C4-2B (cell line): Measurements from ENCODE around the gene PLEKHM3.

Source experiments
- ZFX ChIP-seq: fragments of 450-650 bp; IDR thresholded peaks from 2 replicates; pipeline ENCODE4 v1.6.1; 2017
- TF ChIP-seq, protein P1 (sequence below): fragments of 450-650 bp; conservative IDR thresholded peaks from 2 replicates; pipeline ENCODE4 v1.5.1; 2017; ENCODE audit warnings: mild to moderate bottlenecking

DNA sequence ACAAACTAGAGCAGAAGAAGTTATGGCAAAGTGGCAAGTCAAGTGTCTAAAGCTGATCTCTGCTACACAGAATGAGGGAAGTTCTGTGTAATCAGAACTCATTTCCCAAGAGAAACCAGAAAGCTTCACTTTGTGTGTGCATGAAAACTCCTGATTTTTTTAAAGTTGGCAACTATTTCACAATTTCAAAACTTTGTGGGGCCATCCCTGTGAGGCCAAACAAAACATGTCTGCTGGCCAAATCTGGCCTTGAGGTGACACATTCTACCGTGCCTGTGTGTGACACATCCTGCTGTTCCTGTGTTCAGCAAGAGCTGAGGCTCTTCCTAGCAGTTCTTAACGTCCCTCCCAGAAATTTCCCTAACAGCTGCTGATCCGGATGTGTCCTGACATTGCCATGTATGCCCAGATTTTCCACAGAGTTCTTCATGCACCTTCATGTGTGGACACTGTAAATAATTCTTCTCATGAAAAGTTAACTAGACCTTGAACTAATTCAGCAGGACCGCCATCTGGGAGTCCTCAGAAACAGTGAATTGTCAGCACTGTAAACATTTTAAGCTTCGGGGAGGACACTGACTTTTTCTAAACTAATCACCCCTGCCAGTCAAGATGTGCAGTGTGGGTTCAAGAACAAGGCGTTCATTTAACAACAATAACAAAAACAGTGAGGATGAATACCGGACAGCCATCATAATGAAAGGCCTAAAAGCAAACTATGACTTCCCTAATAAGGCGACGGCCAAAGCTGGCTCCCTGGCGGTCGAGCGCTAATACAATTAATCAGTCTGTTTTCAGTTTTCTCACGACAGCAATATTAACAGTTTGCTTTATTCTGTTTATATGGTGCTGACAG lies 99.0 kb downstream of the PLEKHM3 start:
- TF ChIP-seq, protein P1, sequence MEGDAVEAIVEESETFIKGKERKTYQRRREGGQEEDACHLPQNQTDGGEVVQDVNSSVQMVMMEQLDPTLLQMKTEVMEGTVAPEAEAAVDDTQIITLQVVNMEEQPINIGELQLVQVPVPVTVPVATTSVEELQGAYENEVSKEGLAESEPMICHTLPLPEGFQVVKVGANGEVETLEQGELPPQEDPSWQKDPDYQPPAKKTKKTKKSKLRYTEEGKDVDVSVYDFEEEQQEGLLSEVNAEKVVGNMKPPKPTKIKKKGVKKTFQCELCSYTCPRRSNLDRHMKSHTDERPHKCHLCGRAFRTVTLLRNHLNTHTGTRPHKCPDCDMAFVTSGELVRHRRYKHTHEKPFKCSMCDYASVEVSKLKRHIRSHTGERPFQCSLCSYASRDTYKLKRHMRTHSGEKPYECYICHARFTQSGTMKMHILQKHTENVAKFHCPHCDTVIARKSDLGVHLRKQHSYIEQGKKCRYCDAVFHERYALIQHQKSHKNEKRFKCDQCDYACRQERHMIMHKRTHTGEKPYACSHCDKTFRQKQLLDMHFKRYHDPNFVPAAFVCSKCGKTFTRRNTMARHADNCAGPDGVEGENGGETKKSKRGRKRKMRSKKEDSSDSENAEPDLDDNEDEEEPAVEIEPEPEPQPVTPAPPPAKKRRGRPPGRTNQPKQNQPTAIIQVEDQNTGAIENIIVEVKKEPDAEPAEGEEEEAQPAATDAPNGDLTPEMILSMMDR = no peak
- TF ChIP-seq ZFX = no peak
